ENCODE measurements around the gene BABAM2.
"Not testable (repeated sequence)": the region's sequence is repeated elsewhere in the genome, so short reads cannot be mapped to it uniquely, and the experiment has no call there.

Gene BABAM2

DNA sequence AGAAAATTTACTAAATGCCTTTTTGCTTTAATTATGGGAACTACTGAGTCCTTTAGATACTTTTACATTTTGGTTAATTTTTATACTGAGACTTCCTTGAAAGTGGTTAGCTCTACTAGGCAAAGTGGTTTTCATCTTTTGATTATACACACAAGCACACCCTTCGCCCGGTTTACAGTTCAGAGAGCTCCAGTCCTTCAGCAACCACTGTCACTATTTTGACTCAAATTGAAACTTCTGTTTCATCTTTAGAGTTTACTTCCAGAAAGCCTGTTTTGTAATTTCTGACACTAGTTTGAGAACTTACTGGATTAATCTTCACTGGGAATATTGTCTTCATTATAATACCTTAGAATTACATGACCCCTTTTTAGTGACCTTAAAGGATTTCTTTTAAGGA, 361.8 kb downstream of the BABAM2 start:
- POLR2A ChIA-PET = no interaction called here
- Histone ChIP-seq H3K4me1 (ENCODE audit: control extremely low read depth in 1 of 4, control insufficient read depth in 4 of 4, insufficient read depth in 4 of 4, low read length in 3 of 4) (peaks cover 4 to 9% (median 6%) of the 10 kb centered on the region in 4 experiments), H3K27ac (ENCODE audit: insufficient read depth in 1 of 2, low read depth in 1 of 2, low read length in 2 of 2, poor library complexity in 1 of 2, severe bottlenecking in 2 of 2) (no peak overlapping the region), H3K27me3 (replicated peaks in 2 of 5; ENCODE audit: control insufficient read depth in 4 of 5, insufficient read depth in 5 of 5, low read length in 4 of 5) (no peaks in the 10 kb centered on the region), H3K9me3 (ENCODE audit: control extremely low read depth in 1 of 5, control insufficient read depth in 4 of 5, insufficient read depth in 2 of 5, low read depth in 1 of 5, low read length in 4 of 5) (no peaks in the 10 kb centered on the region), H3K4me3 (ENCODE audit: control insufficient read depth in 1 of 7, extremely low read depth in 1 of 7, insufficient read depth in 4 of 7, low read depth in 2 of 7, low read length in 6 of 7) (no peak overlapping the region), H3K36me3 (ENCODE audit: control insufficient read depth in 4 of 4, insufficient read depth in 4 of 4, low read length in 3 of 4) (peaks cover 0 to 4% (median 1%) of the 10 kb centered on the region in 4 experiments)
- DNase-seq = no peak
- 94% methylated on average over 2 of the region's 2 CpGs for WGBS (ENCODE audit: insufficient coverage)
- CTCF ChIA-PET = interaction anchor here (1.6 to 2.0 kb wide), 2 partner anchors 13 to 49 kb away, joined by 3 to 5 read pairs; no protein-coding TSS in a partner anchor

DNA sequence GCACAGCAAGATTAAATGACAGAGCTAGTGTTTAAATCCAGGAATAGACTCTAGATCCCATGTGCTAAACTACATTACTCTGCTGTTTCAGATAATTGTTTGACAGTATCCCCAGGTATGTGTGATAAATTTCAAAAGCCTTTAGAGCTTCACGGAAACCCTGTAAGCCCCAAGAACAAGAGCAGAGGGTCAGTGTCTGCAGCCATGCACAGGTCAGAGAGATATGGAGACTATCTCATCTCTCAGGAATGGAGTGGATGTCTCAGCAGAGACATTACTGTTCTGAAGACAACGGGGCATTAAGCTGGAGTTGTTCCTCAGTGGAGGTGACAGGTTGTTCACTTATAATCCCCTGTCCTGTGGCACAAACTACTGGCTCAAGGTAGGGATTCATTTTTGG, 363.0 kb downstream of the BABAM2 start:
- ChIA-PET CTCF (interaction anchor here (0.6 to 2.0 kb wide), 4 partner anchors 14 to 185 kb away, joined by 3 to 5 read pairs (median 4); no protein-coding TSS in a partner anchor), POLR2A (no interaction called here)
- H3K36me3 ChIP-seq (ENCODE audit: control insufficient read depth in 4 of 4, insufficient read depth in 4 of 4, low read length in 3 of 4) = peaks cover 0 to 4% (median under 1%) of the 10 kb centered on the region in 4 experiments
- WGBS (ENCODE audit: insufficient coverage) = 100% methylated on average over 2 of the region's 2 CpGs
- H3K27me3 ChIP-seq (replicated peaks in 2 of 5; ENCODE audit: control insufficient read depth in 4 of 5, insufficient read depth in 5 of 5, low read length in 4 of 5) = no peaks in the 10 kb centered on the region
- H3K9me3 ChIP-seq (ENCODE audit: control extremely low read depth in 1 of 5, control insufficient read depth in 4 of 5, insufficient read depth in 2 of 5, low read depth in 1 of 5, low read length in 4 of 5) = no peaks in the 10 kb centered on the region
- H3K27ac ChIP-seq (ENCODE audit: insufficient read depth in 1 of 2, low read depth in 1 of 2, low read length in 2 of 2, poor library complexity in 1 of 2, severe bottlenecking in 2 of 2) = no peak overlapping the region
- DNase-seq = no peak
- H3K4me1 ChIP-seq (ENCODE audit: control extremely low read depth in 1 of 4, control insufficient read depth in 4 of 4, insufficient read depth in 4 of 4, low read length in 3 of 4) = peaks cover 0 to 3% (median 0%) of the 10 kb centered on the region in 4 experiments
- no peak overlapping the region for H3K4me3 ChIP-seq (ENCODE audit: control insufficient read depth in 1 of 7, extremely low read depth in 1 of 7, insufficient read depth in 4 of 7, low read depth in 2 of 7, low read length in 6 of 7)

DNA sequence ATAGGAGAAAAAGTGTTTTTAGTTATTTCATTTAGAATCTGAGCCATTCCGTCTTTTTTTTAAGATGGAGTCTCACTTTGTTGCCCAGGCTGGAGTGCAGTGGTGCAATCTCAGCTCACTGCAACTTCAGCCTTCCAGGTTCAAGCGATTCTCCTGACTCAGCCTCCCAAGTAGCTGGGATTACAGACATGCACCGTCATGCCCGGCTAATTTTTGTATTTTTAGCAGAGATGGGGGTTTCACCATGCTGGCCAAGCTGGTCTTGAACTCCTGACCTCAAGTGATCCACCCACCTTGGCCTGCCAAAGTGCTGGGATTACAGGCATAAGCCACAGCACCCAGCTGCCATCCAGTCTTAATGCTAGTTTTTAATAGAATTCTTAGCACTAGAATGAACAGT, 364.7 kb downstream of the BABAM2 start:
- WGBS (ENCODE audit: insufficient coverage) = 92% methylated on average over 4 of the region's 4 CpGs
- H3K4me1 ChIP-seq (ENCODE audit: control extremely low read depth in 1 of 4, control insufficient read depth in 4 of 4, insufficient read depth in 4 of 4, low read length in 3 of 4); H3K36me3 ChIP-seq (ENCODE audit: control insufficient read depth in 4 of 4, insufficient read depth in 4 of 4, low read length in 3 of 4); POLR2A ChIA-PET; CTCF ChIA-PET; DNase-seq; H3K4me3 ChIP-seq (ENCODE audit: control insufficient read depth in 1 of 7, extremely low read depth in 1 of 7, insufficient read depth in 4 of 7, low read depth in 2 of 7, low read length in 6 of 7); H3K9me3 ChIP-seq (ENCODE audit: control extremely low read depth in 1 of 5, control insufficient read depth in 4 of 5, insufficient read depth in 2 of 5, low read depth in 1 of 5, low read length in 4 of 5); H3K27me3 ChIP-seq (replicated peaks in 2 of 5; ENCODE audit: control insufficient read depth in 4 of 5, insufficient read depth in 5 of 5, low read length in 4 of 5); H3K27ac ChIP-seq (ENCODE audit: insufficient read depth in 1 of 2, low read depth in 1 of 2, low read length in 2 of 2, poor library complexity in 1 of 2, severe bottlenecking in 2 of 2): not testable (repeated sequence)

DNA sequence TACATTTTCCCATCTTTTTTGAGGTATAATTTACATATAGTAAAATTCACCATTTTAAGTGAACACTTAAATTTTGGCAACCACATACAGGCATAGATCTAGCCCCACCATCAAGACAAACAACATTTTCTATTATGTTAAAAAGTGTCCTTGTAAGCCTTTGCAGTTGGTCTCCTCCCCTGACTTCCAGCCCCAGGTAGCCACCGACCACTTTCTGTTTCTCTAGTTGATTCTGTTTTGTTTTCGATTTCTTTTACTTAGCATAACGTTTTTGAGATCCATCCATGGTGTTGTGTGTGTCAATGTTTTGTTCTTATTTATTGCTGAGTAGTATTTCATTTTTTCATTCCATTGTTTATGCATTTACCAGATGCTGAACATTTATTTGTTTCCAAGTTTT, 366.7 kb downstream of the BABAM2 start:
- peaks cover 0 to 4% (median 1%) of the 10 kb centered on the region in 4 experiments for H3K36me3 ChIP-seq (ENCODE audit: control insufficient read depth in 4 of 4, insufficient read depth in 4 of 4, low read length in 3 of 4)
- CTCF ChIA-PET = no interaction called here
- no peak overlapping the region for H3K4me3 ChIP-seq (ENCODE audit: control insufficient read depth in 1 of 7, extremely low read depth in 1 of 7, insufficient read depth in 4 of 7, low read depth in 2 of 7, low read length in 6 of 7)
- peaks cover 0 to 3% (median 0%) of the 10 kb centered on the region in 4 experiments for H3K4me1 ChIP-seq (ENCODE audit: control extremely low read depth in 1 of 4, control insufficient read depth in 4 of 4, insufficient read depth in 4 of 4, low read length in 3 of 4)
- POLR2A ChIA-PET = no interaction called here
- WGBS (ENCODE audit: insufficient coverage) = no CpG with 5 or more reads among the region's 3 CpGs
- H3K27me3 ChIP-seq (replicated peaks in 2 of 5; ENCODE audit: control insufficient read depth in 4 of 5, insufficient read depth in 5 of 5, low read length in 4 of 5) = no peaks in the 10 kb centered on the region
- H3K9me3 ChIP-seq (ENCODE audit: control extremely low read depth in 1 of 5, control insufficient read depth in 4 of 5, insufficient read depth in 2 of 5, low read depth in 1 of 5, low read length in 4 of 5) = no peaks in the 10 kb centered on the region
- no peak overlapping the region for H3K27ac ChIP-seq (ENCODE audit: insufficient read depth in 1 of 2, low read depth in 1 of 2, low read length in 2 of 2, poor library complexity in 1 of 2, severe bottlenecking in 2 of 2)
- no peak for DNase-seq

DNA sequence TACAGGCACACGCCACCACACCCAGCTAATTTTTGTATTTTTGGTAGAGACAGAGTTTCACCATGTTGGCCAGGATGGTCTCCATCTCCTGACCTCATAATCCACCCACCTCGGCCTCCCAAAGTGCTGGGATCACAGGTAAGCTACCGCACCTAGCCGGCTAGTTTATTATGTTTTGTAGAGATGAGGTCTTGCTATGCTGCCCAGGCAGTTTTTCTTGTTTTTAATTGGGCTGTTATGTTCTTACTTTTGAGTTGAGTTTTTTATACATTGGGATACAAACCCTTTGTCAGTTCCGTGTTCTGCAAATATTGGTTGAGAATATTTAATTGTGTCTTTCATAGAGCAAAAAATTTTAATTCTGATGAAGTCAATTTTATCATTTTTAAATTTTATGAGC, 368.7 kb downstream of the BABAM2 start:
- DNase-seq; H3K27me3 ChIP-seq (replicated peaks in 2 of 5; ENCODE audit: control insufficient read depth in 4 of 5, insufficient read depth in 5 of 5, low read length in 4 of 5); H3K9me3 ChIP-seq (ENCODE audit: control extremely low read depth in 1 of 5, control insufficient read depth in 4 of 5, insufficient read depth in 2 of 5, low read depth in 1 of 5, low read length in 4 of 5); H3K4me1 ChIP-seq (ENCODE audit: control extremely low read depth in 1 of 4, control insufficient read depth in 4 of 4, insufficient read depth in 4 of 4, low read length in 3 of 4); H3K36me3 ChIP-seq (ENCODE audit: control insufficient read depth in 4 of 4, insufficient read depth in 4 of 4, low read length in 3 of 4); CTCF ChIA-PET; H3K4me3 ChIP-seq (ENCODE audit: control insufficient read depth in 1 of 7, extremely low read depth in 1 of 7, insufficient read depth in 4 of 7, low read depth in 2 of 7, low read length in 6 of 7); H3K27ac ChIP-seq (ENCODE audit: insufficient read depth in 1 of 2, low read depth in 1 of 2, low read length in 2 of 2, poor library complexity in 1 of 2, severe bottlenecking in 2 of 2): not testable (repeated sequence)
- POLR2A ChIA-PET = interaction anchor here (0.5 kb wide), 1 partner anchor 703 kb away, joined by 3 read pairs; no protein-coding TSS in a partner anchor
- 100% methylated on average over 1 of the region's 5 CpGs for WGBS (ENCODE audit: insufficient coverage)

DNA sequence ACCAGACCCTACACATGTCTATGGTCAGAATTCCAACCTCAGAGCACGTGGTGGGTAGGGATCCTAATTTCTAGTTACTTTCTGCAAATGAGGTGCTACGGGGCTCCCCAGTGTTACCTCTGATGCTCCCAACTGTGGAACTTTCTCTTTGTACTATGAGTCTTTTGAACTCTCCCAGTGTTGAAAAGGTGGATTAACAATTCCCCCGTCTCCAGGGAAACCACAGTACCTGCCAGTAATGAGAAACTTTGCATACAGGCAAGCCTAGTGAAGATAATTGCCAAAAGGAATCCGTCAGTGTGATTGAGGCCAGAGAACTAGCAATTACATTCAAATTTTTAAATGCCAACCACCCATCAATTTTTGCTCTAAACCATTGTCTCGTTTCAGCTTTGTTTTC, 373.2 kb downstream of the BABAM2 start:
- Histone ChIP-seq H3K9me3 (ENCODE audit: control extremely low read depth in 1 of 5, control insufficient read depth in 4 of 5, insufficient read depth in 2 of 5, low read depth in 1 of 5, low read length in 4 of 5) (no peaks in the 10 kb centered on the region), H3K4me1 (ENCODE audit: control extremely low read depth in 1 of 4, control insufficient read depth in 4 of 4, insufficient read depth in 4 of 4, low read length in 3 of 4) (peaks cover 0 to 9% (median 4%) of the 10 kb centered on the region in 4 experiments), H3K4me3 (ENCODE audit: control insufficient read depth in 1 of 7, extremely low read depth in 1 of 7, insufficient read depth in 4 of 7, low read depth in 2 of 7, low read length in 6 of 7) (no peak overlapping the region), H3K27me3 (replicated peaks in 2 of 5; ENCODE audit: control insufficient read depth in 4 of 5, insufficient read depth in 5 of 5, low read length in 4 of 5) (no peaks in the 10 kb centered on the region), H3K36me3 (ENCODE audit: control insufficient read depth in 4 of 4, insufficient read depth in 4 of 4, low read length in 3 of 4) (peaks cover 0 to 3% (median under 1%) of the 10 kb centered on the region in 4 experiments), H3K27ac (ENCODE audit: insufficient read depth in 1 of 2, low read depth in 1 of 2, low read length in 2 of 2, poor library complexity in 1 of 2, severe bottlenecking in 2 of 2) (no peak overlapping the region)
- POLR2A ChIA-PET = interaction anchor here (1.1 kb wide), 1 partner anchor 336 kb away, joined by 4 read pairs; no protein-coding TSS in a partner anchor
- CTCF ChIA-PET = no interaction called here
- 98% methylated on average over 4 of the region's 5 CpGs for WGBS (ENCODE audit: insufficient coverage)
- DNase-seq = no peak

DNA sequence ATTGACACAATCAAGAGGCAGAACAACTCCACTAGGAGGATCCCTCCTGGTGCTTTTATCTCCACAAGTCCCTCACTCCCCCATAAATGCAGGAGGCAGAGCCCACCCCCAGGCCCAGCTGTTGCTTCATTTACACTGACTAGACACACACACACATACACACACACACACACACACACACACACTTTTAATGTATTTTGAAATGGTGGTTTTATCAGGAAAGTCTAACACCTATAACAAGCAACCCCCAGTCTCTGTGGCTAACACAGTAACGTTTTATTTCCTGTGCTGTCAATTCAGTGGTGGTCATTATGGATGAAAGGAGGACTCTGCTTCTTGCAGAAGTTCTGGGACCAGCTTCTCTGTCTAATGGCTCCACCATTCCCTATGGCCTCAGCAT, 376.8 kb downstream of the BABAM2 start:
- Histone ChIP-seq H3K4me3 (ENCODE audit: control insufficient read depth in 1 of 7, extremely low read depth in 1 of 7, insufficient read depth in 4 of 7, low read depth in 2 of 7, low read length in 6 of 7) (no peak overlapping the region), H3K9me3 (ENCODE audit: control extremely low read depth in 1 of 5, control insufficient read depth in 4 of 5, insufficient read depth in 2 of 5, low read depth in 1 of 5, low read length in 4 of 5) (no peaks in the 10 kb centered on the region), H3K4me1 (ENCODE audit: control extremely low read depth in 1 of 4, control insufficient read depth in 4 of 4, insufficient read depth in 4 of 4, low read length in 3 of 4) (peaks cover 0 to 17% (median 7%) of the 10 kb centered on the region in 4 experiments), H3K27ac (ENCODE audit: insufficient read depth in 1 of 2, low read depth in 1 of 2, low read length in 2 of 2, poor library complexity in 1 of 2, severe bottlenecking in 2 of 2) (no peak overlapping the region), H3K36me3 (ENCODE audit: control insufficient read depth in 4 of 4, insufficient read depth in 4 of 4, low read length in 3 of 4) (peaks cover 0 to 2% (median 0%) of the 10 kb centered on the region in 4 experiments), H3K27me3 (replicated peaks in 2 of 5; ENCODE audit: control insufficient read depth in 4 of 5, insufficient read depth in 5 of 5, low read length in 4 of 5) (no peaks in the 10 kb centered on the region)
- ChIA-PET POLR2A (no interaction called here), CTCF (no interaction called here)
- WGBS (ENCODE audit: insufficient coverage) = no CpG with 5 or more reads among the region's 1 CpG
- DNase-seq = peak in 1 of 3 donors; percentile 11

Measured in common myeloid progenitor, CD34-positive (primary cell).